SK-MEL-5 (cell line): ENCODE data around the gene NEURL1. TPM values are rescaled to one million over a fixed set of nuclear protein-coding genes. Genes with fewer than 3 reads are reported as not detected.
"Not testable (repeated sequence)": the region's sequence is repeated elsewhere in the genome, so short reads cannot be mapped to it uniquely, and the experiment has no call there.

Experiments
- DNase-seq: peaks from one replicate; pipeline ENCODE4 v3.0.0-alpha.2; 2016; ENCODE audit warnings: low read depth, low spot score
- in situ Hi-C: cut with HindIII; loops from 2 replicates; pipeline ENCODE4 v1.10.0; 2016; ENCODE audit warnings: low sequenced_read_pairs, high pct_unique_total_duplicates, low pct_unique_long_range_greater_than_20kb
- total RNA-seq: library from RNA; depleted of rRNA; stranded (reverse); fragments of >200 nt; shearing (Covaris generic); gene quantifications from 2 replicates; pipeline ENCODE4 v1.2.3, GENCODE V29; 2014; rRNA removed

Gene NEURL1
- total RNA-seq, 1 experiment from 2014 or later: 0.58 TPM

- in situ Hi-C loops, DNase-seq: not testable (repeated sequence)
These were observed 139.4 kb downstream of the NEURL1 start for GRCh38 chr10:103632871-103633270.

- in situ Hi-C loops: no loop called here
- no peak for DNase-seq
These were observed 140.3 kb downstream of the NEURL1 start for GRCh38 chr10:103633846-103634245.

GRCh38 chr10:103635580-103635979 lies 142.1 kb downstream of the NEURL1 start:
- DNase-seq: no peak
- in situ Hi-C loops: no loop called here

GRCh38 chr10:103636492-103636891 lies 143.0 kb downstream of the NEURL1 start:
- in situ Hi-C loops: no loop called here
- DNase-seq: no peak

- in situ Hi-C loops: no loop called here
- no peak for DNase-seq
These were observed 143.5 kb downstream of the NEURL1 start for GRCh38 chr10:103637011-103637410.

GRCh38 chr10:103637927-103638557 lies 144.5 kb downstream of the NEURL1 start:
- in situ Hi-C loops: no loop called here
- DNase-seq: no peak

- DNase-seq: no peak
- in situ Hi-C loops: no loop called here
These were observed 145.4 kb downstream of the NEURL1 start for GRCh38 chr10:103638948-103639347.

- in situ Hi-C loops: no loop called here
- DNase-seq: no peak
These were observed 147.1 kb downstream of the NEURL1 start for GRCh38 chr10:103640436-103641181.

GRCh38 chr10:103641326-103641725 lies 147.8 kb downstream of the NEURL1 start:
- DNase-seq: no peak
- in situ Hi-C loops: no loop called here

Other genes with a start within 250 kb of the NEURL1 start
- gene RPEL1, start 247.8 kb upstream of the NEURL1 start, total RNA-seq: 0.05 TPM in 1 of 2 replicates, not detected in the other
- 0.37 and 0.56 TPM in 2 replicates for gene INA, start 216.6 kb upstream of the NEURL1 start, total RNA-seq
- gene PCGF6, start 142.6 kb upstream of the NEURL1 start, total RNA-seq: 9.1 and 9.3 TPM in 2 replicates
- gene TAF5, start 125.7 kb upstream of the NEURL1 start, total RNA-seq: 2.8 and 3.5 TPM in 2 replicates
- gene ATP5MK, start 97.2 kb upstream of the NEURL1 start, total RNA-seq: 420 and 471 TPM in 2 replicates
- 31.8 and 38.1 TPM in 2 replicates for gene PDCD11, start 97.1 kb upstream of the NEURL1 start, total RNA-seq
- gene CALHM2, start 41.3 kb upstream of the NEURL1 start, total RNA-seq: not detected in 2 replicates
- gene CALHM1, start 34.8 kb upstream of the NEURL1 start, total RNA-seq: not detected in 2 replicates
- gene CALHM3, start 14.5 kb upstream of the NEURL1 start, total RNA-seq: not detected in 2 replicates